HG03558 (cell line): Measurements from ENCODE around the gene EXOC3L4.

Source experiments
- ATAC-seq: cut with Tn5 transposase; IDR thresholded peaks from one replicate; pipeline ENCODE4 v1.9.1; 2021; ENCODE audit warnings: moderate number of reproducible peaks; ENCODE audit not compliant: unreplicated experiment; ENCODE audit errors: extremely low read depth

Gene EXOC3L4

GRCh38 chr14:103089386-103090335 lies 4.9 kb upstream of the EXOC3L4 start:
- ATAC-seq: no peak

- no peak for ATAC-seq
These were observed 4.0 kb upstream of the EXOC3L4 start for GRCh38 chr14:103090481-103091020.

- no peak for ATAC-seq
These were observed 3.3 kb upstream of the EXOC3L4 start for GRCh38 chr14:103091041-103091882.

GRCh38 chr14:103091883-103092222 lies 2.7 kb upstream of the EXOC3L4 start:
- ATAC-seq: no peak

- ATAC-seq: no peak
These were observed 594 bp upstream of the EXOC3L4 start for GRCh38 chr14:103093856-103094405.

GRCh38 chr14:103095210-103095778 lies 769 bp downstream of the EXOC3L4 start:
- no peak for ATAC-seq

GRCh38 chr14:103096387-103096786 lies 1.9 kb downstream of the EXOC3L4 start:
- ATAC-seq: no peak

GRCh38 chr14:103097244-103097993 lies 2.9 kb downstream of the EXOC3L4 start:
- no peak for ATAC-seq

GRCh38 chr14:103097994-103098957 lies 3.8 kb downstream of the EXOC3L4 start:
- ATAC-seq: no peak

GRCh38 chr14:103099081-103099732 lies 4.7 kb downstream of the EXOC3L4 start:
- ATAC-seq: no peak

- no peak for ATAC-seq
These were observed 5.3 kb downstream of the EXOC3L4 start for GRCh38 chr14:103099733-103100280.

- ATAC-seq: no peak
These were observed 6.0 kb downstream of the EXOC3L4 start for GRCh38 chr14:103100281-103101121.

- no peak for ATAC-seq
These were observed 6.9 kb downstream of the EXOC3L4 start for GRCh38 chr14:103101257-103101962.

GRCh38 chr14:103101963-103102688 lies 7.6 kb downstream of the EXOC3L4 start:
- ATAC-seq: no peak

- ATAC-seq: no peak
These were observed 8.2 kb downstream of the EXOC3L4 start for GRCh38 chr14:103102689-103103260.
